GM13977 (cell line): ENCODE results near the gene PBX3.

Source experiments
- DNase-seq: peaks from one replicate; pipeline ENCODE4 v3.0.0; 2012; ENCODE audit warnings: low spot score
- in situ Hi-C: fragments of 300-500 bp; cut with MboI; formaldehyde crosslinking; loops from one replicate; pipeline ENCODE4 v1.12.0; 2022; ENCODE audit warnings: low sequenced_read_pairs, low pct_unique_long_range_greater_than_20kb, mixed read lengths, inconsistent platforms; ENCODE audit not compliant: unreplicated experiment
- TF ChIP-seq, protein P1 (sequence below): IDR thresholded peaks from 2 replicates; pipeline ENCODE4 v1.5.1; 2012; ENCODE audit warnings: mild to moderate bottlenecking, control low read depth; ENCODE audit not compliant: insufficient read depth; ENCODE audit errors: extremely low read depth, missing control alignments

Gene PBX3

DNA sequence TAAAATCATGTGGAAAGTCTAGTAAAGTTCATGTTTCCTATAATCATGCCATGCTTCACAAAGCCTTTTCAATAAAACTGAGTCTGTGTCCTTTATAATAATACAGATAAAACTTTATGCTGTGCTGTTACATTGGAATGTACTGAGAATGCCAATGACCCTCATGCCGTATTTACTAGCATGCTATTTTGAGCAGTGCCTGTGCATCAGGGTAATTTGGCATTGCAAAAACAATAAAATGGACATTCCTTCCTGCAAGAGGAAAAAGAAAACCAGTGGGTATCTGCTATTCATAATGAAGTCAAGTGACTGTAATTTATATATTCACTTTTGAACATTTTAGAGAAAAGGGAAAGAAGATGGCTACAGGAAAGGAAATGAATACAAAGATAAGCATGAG is 159.0 kb downstream of the PBX3 start:
- DNase-seq = no peak
- in situ Hi-C loops = no loop called here
- TF ChIP-seq, protein P1, sequence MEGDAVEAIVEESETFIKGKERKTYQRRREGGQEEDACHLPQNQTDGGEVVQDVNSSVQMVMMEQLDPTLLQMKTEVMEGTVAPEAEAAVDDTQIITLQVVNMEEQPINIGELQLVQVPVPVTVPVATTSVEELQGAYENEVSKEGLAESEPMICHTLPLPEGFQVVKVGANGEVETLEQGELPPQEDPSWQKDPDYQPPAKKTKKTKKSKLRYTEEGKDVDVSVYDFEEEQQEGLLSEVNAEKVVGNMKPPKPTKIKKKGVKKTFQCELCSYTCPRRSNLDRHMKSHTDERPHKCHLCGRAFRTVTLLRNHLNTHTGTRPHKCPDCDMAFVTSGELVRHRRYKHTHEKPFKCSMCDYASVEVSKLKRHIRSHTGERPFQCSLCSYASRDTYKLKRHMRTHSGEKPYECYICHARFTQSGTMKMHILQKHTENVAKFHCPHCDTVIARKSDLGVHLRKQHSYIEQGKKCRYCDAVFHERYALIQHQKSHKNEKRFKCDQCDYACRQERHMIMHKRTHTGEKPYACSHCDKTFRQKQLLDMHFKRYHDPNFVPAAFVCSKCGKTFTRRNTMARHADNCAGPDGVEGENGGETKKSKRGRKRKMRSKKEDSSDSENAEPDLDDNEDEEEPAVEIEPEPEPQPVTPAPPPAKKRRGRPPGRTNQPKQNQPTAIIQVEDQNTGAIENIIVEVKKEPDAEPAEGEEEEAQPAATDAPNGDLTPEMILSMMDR = no peak

DNA sequence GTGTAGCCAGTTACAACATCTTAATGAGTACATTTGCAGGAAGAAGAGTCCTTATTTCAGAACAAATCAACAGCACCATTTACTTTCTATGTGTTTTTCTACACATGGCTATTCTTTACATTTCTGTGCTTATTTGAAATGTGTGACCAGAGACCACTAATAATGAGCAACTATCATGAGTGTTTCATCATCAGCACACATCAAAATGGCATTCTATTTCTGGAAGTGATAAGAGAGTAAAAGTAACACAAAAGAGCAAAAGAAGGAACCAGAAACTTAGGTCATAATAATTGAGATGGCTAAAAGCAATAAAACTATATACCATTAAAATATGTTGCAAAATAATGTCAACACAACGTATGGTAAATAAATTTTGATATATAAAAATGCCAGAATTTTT is 159.7 kb downstream of the PBX3 start:
- in situ Hi-C loops = no loop called here
- no peak for DNase-seq
- TF ChIP-seq, protein P1 = no peak

DNA sequence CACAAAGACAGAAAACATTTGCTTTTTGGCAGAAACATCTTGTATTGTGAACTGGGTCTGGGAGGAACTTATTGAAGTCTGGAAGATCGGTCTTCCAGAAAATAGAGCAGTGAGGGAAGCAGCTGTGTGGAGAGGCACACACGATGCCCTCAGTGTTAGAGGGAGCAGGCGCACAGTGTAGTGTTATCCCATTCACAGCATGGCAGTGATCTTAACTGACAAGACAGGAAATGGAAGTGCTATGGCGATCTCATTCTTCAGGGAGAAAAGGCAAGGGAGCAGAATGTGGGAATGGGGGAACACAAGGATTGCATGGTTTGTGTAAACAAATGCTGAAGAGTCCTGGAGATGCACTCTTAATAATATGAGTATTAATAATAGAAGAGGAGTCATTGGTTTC is 161.0 kb downstream of the PBX3 start:
- DNase-seq = no peak
- TF ChIP-seq, protein P1 = no peak
- in situ Hi-C loops = no loop called here

DNA sequence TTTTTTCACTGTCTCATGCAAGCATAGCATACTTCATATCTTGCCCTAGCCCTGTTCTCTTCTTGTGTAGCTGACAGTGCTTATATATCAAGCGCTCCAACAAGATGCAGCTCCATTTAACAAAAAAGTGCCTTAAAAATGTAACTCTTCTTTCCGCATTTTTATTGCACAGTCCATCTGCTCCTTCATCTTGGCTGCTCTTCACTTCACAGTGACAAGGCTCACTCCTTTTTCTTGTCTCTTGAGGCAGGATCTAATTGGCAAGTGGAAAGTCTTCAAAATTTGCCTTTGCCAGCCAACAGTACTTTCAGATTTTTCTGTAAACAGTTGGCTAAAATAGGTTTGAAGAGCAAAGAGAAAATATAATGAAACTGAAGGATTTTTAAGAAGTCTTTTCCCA is 161.8 kb downstream of the PBX3 start:
- TF ChIP-seq, protein P1 = no peak
- no peak for DNase-seq
- in situ Hi-C loops = no loop called here

DNA sequence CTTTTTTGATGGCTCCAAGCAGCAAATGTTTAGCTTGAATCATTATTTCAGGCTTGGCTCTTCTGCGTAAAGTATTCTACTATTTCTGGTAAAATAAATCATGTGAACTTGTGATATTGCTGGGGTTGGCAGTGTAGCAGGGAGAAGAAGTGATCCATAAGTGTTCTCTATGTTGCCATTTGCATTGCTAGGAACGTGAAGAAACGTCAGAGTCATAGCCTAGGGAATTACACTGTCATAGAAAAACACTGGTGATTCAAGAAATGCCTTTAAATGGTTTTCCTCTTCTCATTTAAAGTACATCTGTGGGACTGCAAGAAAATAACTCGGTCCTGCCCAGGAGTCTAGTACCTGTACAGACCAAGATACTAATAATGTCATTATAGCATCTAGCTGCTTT is 162.3 kb downstream of the PBX3 start:
- no peak for DNase-seq
- TF ChIP-seq, protein P1 = no peak
- in situ Hi-C loops = no loop called here

DNA sequence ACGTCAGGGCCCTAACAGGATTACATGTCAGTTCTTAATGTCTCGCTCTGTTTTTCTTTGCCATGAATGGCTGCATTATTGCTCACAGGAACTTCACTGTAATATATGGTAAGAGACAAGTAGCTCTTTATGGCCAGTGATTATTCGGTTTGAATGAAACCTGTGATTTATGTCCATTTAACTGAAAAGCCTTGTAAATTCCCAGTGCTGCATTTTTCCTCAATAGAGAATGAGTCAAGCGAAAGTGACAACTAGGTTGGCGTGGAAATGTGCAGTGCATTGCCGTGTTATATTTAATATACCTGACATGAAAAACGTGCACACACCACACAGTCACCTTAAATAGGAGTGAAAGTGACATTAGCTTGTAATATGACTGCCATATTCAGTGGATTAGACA is 163.1 kb downstream of the PBX3 start:
- DNase-seq = no peak
- in situ Hi-C loops = no loop called here
- TF ChIP-seq, protein P1 = no peak

DNA sequence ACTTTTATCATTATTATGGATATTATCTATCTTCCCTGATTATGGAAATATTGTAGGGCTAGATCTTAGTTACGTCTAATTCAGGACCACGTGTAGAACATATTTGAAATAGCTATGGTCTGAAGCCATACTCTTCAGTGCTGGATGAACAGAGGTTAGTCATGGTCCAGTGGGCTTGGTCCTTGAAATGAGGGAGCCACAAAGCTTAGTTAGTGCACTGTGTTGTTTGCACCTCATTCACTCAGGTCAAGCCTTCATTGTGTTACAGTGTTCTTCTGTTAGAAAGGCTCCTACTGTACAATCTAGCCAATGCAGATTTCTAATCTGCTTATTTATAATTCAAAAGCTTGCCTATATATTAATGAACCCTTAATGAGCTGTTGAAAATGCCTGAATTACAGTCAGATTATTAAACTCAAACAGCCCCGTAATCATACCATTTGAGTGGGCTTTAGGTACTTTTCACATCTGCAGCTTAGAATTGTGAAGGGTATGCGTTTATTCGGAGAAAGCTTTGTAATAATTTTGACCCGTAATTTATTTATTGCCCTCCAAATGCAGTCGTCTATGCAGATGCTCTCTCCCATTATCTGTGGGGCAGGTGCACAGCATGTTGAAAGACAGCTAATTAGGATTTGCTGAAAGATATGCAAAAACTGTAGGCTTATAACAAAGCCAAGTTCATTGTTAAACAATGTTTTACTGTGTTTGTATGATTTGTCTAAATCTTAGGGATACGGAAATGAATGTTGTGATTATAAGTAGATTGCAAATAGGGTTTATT is 164.9 kb downstream of the PBX3 start:
- TF ChIP-seq, protein P1 = no peak
- DNase-seq = no peak
- in situ Hi-C loops = no loop called here
